Measurements from ENCODE around the gene IL6ST.
A peak's percentile ranks its signal among the peaks of the same experiment; 100 is the strongest.
"Not testable (repeated sequence)": the region's sequence is repeated elsewhere in the genome, so short reads cannot be mapped to it uniquely, and the experiment has no call there.

IL6ST gene

GRCh38 chr5:55960779-55961178, 34.0 kb downstream of the IL6ST start:
- no peak for DNase-seq

- no peak for DNase-seq
Observed at GRCh38 chr5:55959208-55959607, 35.6 kb downstream of the IL6ST start.

- not testable (repeated sequence) for DNase-seq
Observed at GRCh38 chr5:55941154-55941553, 53.6 kb downstream of the IL6ST start.

- not testable (repeated sequence) for DNase-seq
Observed at GRCh38 chr5:55937598-55937997, 57.2 kb downstream of the IL6ST start.

- peak; percentile 71 for DNase-seq
Observed at GRCh38 chr5:55936100-55936693, 58.6 kb downstream of the IL6ST start.

- no peak for DNase-seq
Observed at GRCh38 chr5:55935371-55935770, 59.4 kb downstream of the IL6ST start.

- DNase-seq = no peak
Observed at GRCh38 chr5:55934720-55935119, 60.0 kb downstream of the IL6ST start.

- DNase-seq = no peak
Observed at GRCh38 chr5:55934115-55934613, 60.6 kb downstream of the IL6ST start.

- no peak for DNase-seq
Observed at GRCh38 chr5:55933377-55934114, 61.2 kb downstream of the IL6ST start.

GRCh38 chr5:55932700-55933099, 62.1 kb downstream of the IL6ST start:
- DNase-seq = no peak

- no peak for DNase-seq
Observed at GRCh38 chr5:55929020-55929799, 65.6 kb downstream of the IL6ST start.

- DNase-seq = no peak
Observed at GRCh38 chr5:55927861-55928655, 66.7 kb downstream of the IL6ST start.

GRCh38 chr5:55926476-55926875, 68.3 kb downstream of the IL6ST start:
- no peak for DNase-seq

GRCh38 chr5:55925712-55926111, 69.1 kb downstream of the IL6ST start:
- DNase-seq = no peak

GRCh38 chr5:55925181-55925580, 69.6 kb downstream of the IL6ST start:
- DNase-seq = no peak

- no peak for DNase-seq
Observed at GRCh38 chr5:55924744-55925143, 70.0 kb downstream of the IL6ST start.

GRCh38 chr5:55923865-55924500, 70.8 kb downstream of the IL6ST start:
- no peak for DNase-seq

GRCh38 chr5:55923177-55923771, 71.5 kb downstream of the IL6ST start:
- DNase-seq = no peak

- no peak for DNase-seq
Observed at GRCh38 chr5:55921617-55922016, 73.1 kb downstream of the IL6ST start.

GRCh38 chr5:55920784-55921183, 74.0 kb downstream of the IL6ST start:
- DNase-seq = peak; percentile 19

- no peak for DNase-seq
Observed at GRCh38 chr5:55919625-55920024, 75.1 kb downstream of the IL6ST start.

Data from HCEC 1CT (cell line).